ENCODE data around the gene KDM2B. TPM values are rescaled to one million over a fixed set of nuclear protein-coding genes. Genes with fewer than 3 reads are reported as not detected.

Gene KDM2B
- polyA plus RNA-seq, 1 of the 3 experiments (the other 2 are of a cell fraction): 11.5 TPM

DNA sequence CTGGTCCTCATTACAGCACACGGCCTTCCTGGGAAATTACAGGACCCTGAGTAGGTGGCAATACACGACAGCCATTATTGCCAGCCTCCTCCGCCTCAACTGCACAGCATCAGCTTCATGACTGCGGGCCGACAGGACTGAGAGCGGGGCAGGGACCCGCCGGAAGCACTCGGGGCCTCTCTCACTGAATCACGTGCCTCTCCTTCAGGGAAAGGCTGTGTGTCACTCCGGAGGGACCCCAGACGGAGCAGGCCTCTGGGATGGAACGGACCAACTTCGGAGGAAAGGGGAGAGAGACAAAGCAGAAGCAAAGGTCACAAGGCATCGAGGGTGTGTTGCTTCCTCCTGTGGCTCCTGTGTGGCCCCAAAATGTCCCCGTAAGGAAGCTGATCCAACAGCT, 90.9 kb downstream of the KDM2B start:
- Histone ChIP-seq H3K9me3 (no peaks in the 10 kb centered on the region), H4K20me1 (ENCODE audit: insufficient read depth) (no peaks in the 10 kb centered on the region), H3K36me3 (replicated peaks in 1 of 2; ENCODE audit: control insufficient read depth in 1 of 2, insufficient read depth in 2 of 2, low read length in 1 of 2) (no peaks in the 10 kb centered on the region), H3K9ac (no peak overlapping the region), H3K27me3 (ENCODE audit: insufficient read depth) (no peaks in the 10 kb centered on the region), H2AFZ (ENCODE audit: low read depth) (no peak overlapping the region), H3F3A (replicated peaks; ENCODE audit: insufficient read depth) (no peaks in the 10 kb centered on the region), H3K9me2 (no peaks in the 10 kb centered on the region), H3K4me1 (ENCODE audit: control insufficient read depth in 1 of 2, insufficient read depth in 2 of 2, low read depth in 1 of 2, low read length in 1 of 2) (no peaks in the 10 kb centered on the region), H3K4me3 (ENCODE audit: low read depth in 2 of 2, low read length in 1 of 2) (no peak overlapping the region), H3K79me2 (ENCODE audit: insufficient read depth) (no peaks in the 10 kb centered on the region), H3K27ac (ENCODE audit: low read depth in 2 of 2, low read length in 1 of 2) (no peak overlapping the region), H3K4me2 (no peak overlapping the region)
- POLR2A ChIA-PET: interaction anchor here (0.5 kb wide), 1 partner anchor 63 kb away, joined by 3 read pairs; no protein-coding TSS in a partner anchor
- TF ChIP-seq CHD2 (IDR thresholded peaks at IDR 0.05; ENCODE audit: low read length, partially characterized antibody) (no peak), TAF1 (IDR thresholded peaks at IDR 0.05; ENCODE audit: borderline replicate concordance, low read depth, low read length) (no peak), RXRA (IDR thresholded peaks at IDR 0.05; ENCODE audit: borderline replicate concordance, low read depth) (no peak), FOSL2 (IDR thresholded peaks at IDR 0.05; ENCODE audit: borderline replicate concordance, low read depth) (no peak), TCF12 (IDR thresholded peaks at IDR 0.05) (no peak), NFIC (IDR thresholded peaks at IDR 0.05; ENCODE audit: borderline replicate concordance) (no peak), EP300 (IDR thresholded peaks at IDR 0.05; ENCODE audit: borderline replicate concordance in 1 of 2, low read depth in 1 of 2, low read length in 1 of 2) (no peak), SIN3A (IDR thresholded peaks at IDR 0.05; ENCODE audit: borderline replicate concordance, low read depth, low read length) (no peak), RAD21 (IDR thresholded peaks at IDR 0.05; ENCODE audit: low read length) (no peak), FOXM1 (IDR thresholded peaks at IDR 0.05; ENCODE audit: low read depth) (no peak), FOXJ3 (CRISPR knock-in tag; IDR thresholded peaks at IDR 0.05) (no peak), SMC3 (IDR thresholded peaks at IDR 0.05; ENCODE audit: low read depth, low read length) (no peak), EZH2phosphoT487 (IDR thresholded peaks at IDR 0.05; ENCODE audit: borderline replicate concordance, low read depth) (no peak), RFX5 (IDR thresholded peaks at IDR 0.05; ENCODE audit: low read length) (no peak), JUND (IDR thresholded peaks at IDR 0.05) (no peak)
- TF ChIP-seq, protein P1, sequence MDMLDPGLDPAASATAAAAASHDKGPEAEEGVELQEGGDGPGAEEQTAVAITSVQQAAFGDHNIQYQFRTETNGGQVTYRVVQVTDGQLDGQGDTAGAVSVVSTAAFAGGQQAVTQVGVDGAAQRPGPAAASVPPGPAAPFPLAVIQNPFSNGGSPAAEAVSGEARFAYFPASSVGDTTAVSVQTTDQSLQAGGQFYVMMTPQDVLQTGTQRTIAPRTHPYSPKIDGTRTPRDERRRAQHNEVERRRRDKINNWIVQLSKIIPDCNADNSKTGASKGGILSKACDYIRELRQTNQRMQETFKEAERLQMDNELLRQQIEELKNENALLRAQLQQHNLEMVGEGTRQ (IDR thresholded peaks at IDR 0.05; ENCODE audit: borderline replicate concordance, low read depth, low read length): no peak
- TF ChIP-seq, protein P2, sequence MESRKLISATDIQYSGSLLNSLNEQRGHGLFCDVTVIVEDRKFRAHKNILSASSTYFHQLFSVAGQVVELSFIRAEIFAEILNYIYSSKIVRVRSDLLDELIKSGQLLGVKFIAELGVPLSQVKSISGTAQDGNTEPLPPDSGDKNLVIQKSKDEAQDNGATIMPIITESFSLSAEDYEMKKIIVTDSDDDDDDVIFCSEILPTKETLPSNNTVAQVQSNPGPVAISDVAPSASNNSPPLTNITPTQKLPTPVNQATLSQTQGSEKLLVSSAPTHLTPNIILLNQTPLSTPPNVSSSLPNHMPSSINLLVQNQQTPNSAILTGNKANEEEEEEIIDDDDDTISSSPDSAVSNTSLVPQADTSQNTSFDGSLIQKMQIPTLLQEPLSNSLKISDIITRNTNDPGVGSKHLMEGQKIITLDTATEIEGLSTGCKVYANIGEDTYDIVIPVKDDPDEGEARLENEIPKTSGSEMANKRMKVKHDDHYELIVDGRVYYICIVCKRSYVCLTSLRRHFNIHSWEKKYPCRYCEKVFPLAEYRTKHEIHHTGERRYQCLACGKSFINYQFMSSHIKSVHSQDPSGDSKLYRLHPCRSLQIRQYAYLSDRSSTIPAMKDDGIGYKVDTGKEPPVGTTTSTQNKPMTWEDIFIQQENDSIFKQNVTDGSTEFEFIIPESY (IDR thresholded peaks at IDR 0.05; ENCODE audit: borderline replicate concordance, low read depth): no peak
- TF ChIP-seq, protein P3, sequence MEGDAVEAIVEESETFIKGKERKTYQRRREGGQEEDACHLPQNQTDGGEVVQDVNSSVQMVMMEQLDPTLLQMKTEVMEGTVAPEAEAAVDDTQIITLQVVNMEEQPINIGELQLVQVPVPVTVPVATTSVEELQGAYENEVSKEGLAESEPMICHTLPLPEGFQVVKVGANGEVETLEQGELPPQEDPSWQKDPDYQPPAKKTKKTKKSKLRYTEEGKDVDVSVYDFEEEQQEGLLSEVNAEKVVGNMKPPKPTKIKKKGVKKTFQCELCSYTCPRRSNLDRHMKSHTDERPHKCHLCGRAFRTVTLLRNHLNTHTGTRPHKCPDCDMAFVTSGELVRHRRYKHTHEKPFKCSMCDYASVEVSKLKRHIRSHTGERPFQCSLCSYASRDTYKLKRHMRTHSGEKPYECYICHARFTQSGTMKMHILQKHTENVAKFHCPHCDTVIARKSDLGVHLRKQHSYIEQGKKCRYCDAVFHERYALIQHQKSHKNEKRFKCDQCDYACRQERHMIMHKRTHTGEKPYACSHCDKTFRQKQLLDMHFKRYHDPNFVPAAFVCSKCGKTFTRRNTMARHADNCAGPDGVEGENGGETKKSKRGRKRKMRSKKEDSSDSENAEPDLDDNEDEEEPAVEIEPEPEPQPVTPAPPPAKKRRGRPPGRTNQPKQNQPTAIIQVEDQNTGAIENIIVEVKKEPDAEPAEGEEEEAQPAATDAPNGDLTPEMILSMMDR (IDR thresholded peaks at IDR 0.05): no peak
- TF ChIP-seq, protein P4, sequence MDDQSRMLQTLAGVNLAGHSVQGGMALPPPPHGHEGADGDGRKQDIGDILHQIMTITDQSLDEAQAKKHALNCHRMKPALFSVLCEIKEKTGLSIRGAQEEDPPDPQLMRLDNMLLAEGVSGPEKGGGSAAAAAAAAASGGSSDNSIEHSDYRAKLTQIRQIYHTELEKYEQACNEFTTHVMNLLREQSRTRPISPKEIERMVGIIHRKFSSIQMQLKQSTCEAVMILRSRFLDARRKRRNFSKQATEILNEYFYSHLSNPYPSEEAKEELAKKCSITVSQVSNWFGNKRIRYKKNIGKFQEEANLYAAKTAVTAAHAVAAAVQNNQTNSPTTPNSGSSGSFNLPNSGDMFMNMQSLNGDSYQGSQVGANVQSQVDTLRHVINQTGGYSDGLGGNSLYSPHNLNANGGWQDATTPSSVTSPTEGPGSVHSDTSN (IDR thresholded peaks at IDR 0.05): no peak
- TF ChIP-seq, protein P5, sequence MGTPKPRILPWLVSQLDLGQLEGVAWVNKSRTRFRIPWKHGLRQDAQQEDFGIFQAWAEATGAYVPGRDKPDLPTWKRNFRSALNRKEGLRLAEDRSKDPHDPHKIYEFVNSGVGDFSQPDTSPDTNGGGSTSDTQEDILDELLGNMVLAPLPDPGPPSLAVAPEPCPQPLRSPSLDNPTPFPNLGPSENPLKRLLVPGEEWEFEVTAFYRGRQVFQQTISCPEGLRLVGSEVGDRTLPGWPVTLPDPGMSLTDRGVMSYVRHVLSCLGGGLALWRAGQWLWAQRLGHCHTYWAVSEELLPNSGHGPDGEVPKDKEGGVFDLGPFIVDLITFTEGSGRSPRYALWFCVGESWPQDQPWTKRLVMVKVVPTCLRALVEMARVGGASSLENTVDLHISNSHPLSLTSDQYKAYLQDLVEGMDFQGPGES (IDR thresholded peaks at IDR 0.05; ENCODE audit: low read depth, low read length): no peak
- CTCF ChIA-PET: interaction anchor here (1.3 to 2.9 kb wide), 3 partner anchors 9 to 10 kb away, joined by 8 to 15 read pairs (median 10); no protein-coding TSS in a partner anchor
- WGBS (ENCODE audit: low lambda C conversion rate): 91% methylated on average over 12 of the region's 16 CpGs
- no peak for DNase-seq

Measured in SK-N-SH (cell line).